ENCODE results near the gene PLSCR2. TPM values are rescaled to one million over a fixed set of nuclear protein-coding genes. Genes with fewer than 3 reads are reported as not detected.
"Not testable (repeated sequence)": the region's sequence is repeated elsewhere in the genome, so short reads cannot be mapped to it uniquely, and the experiment has no call there.

The PLSCR2 gene
- total RNA-seq, 1 donor from 2014 or later = 0.31 TPM

DNA sequence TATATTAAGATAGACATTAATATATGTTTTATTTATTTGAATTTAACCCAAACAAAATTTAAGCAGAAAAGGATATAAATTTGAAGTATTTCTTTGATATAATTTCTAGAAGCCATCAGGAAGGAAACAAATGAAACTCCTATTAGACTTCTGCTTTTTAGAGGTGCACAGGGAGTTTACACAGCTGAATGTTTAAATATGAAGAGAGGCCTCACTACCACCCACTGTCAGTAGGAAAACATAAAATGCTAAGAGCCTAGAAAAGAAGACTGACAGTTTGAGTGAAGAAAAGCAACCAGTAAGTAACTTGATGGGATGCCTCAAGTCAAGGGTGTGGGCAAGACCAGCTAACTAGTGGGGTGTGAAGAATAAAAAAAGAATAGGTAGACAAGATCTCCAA, 19.7 kb downstream of the PLSCR2 start:
- H3K27ac Mint-ChIP-seq = no peak overlapping the region
- no peaks in the 10 kb centered on the region for H3K4me1 Mint-ChIP-seq
- H3K4me3 Mint-ChIP-seq = no peak overlapping the region
- no peaks in the 10 kb centered on the region for H3K36me3 Mint-ChIP-seq
- H3K27me3 Mint-ChIP-seq (ENCODE audit: low read depth) = no peaks in the 10 kb centered on the region
- DNase-seq (ENCODE audit: low spot score in 2 of 2, unreplicated experiment in 2 of 2) = no peak
- TF ChIP-seq, protein P1, sequence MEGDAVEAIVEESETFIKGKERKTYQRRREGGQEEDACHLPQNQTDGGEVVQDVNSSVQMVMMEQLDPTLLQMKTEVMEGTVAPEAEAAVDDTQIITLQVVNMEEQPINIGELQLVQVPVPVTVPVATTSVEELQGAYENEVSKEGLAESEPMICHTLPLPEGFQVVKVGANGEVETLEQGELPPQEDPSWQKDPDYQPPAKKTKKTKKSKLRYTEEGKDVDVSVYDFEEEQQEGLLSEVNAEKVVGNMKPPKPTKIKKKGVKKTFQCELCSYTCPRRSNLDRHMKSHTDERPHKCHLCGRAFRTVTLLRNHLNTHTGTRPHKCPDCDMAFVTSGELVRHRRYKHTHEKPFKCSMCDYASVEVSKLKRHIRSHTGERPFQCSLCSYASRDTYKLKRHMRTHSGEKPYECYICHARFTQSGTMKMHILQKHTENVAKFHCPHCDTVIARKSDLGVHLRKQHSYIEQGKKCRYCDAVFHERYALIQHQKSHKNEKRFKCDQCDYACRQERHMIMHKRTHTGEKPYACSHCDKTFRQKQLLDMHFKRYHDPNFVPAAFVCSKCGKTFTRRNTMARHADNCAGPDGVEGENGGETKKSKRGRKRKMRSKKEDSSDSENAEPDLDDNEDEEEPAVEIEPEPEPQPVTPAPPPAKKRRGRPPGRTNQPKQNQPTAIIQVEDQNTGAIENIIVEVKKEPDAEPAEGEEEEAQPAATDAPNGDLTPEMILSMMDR (IDR thresholded peaks at IDR 0.05; ENCODE audit: unreplicated experiment) = no peak
- peaks cover 12% of the 10 kb centered on the region for H3K9me3 Mint-ChIP-seq

DNA sequence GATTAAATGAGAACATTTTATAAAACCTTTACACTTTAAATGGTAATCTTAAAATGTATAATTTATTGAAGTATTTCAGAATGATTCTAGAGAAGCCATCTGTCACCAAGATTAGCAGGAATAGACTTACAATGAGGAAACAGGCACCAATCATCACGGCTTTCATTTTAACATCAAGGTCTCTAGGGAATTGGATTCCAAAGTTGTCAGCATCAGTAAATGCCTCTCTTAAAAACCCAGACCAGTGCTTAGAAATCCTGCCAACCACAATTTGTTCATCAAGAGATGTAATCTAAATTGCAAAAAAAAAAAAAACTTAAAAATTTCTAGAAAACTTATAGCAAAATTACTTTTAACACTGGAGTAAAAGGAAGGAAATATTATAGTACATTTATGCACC, 20.3 kb downstream of the PLSCR2 start:
- no peaks in the 10 kb centered on the region for H3K4me1 Mint-ChIP-seq
- TF ChIP-seq, protein P1 (IDR thresholded peaks at IDR 0.05; ENCODE audit: unreplicated experiment) = no peak
- no peak for DNase-seq (ENCODE audit: low spot score in 2 of 2, unreplicated experiment in 2 of 2)
- no peaks in the 10 kb centered on the region for H3K27me3 Mint-ChIP-seq (ENCODE audit: low read depth)
- no peak overlapping the region for H3K4me3 Mint-ChIP-seq
- no peaks in the 10 kb centered on the region for H3K36me3 Mint-ChIP-seq
- H3K27ac Mint-ChIP-seq = no peak overlapping the region
- H3K9me3 Mint-ChIP-seq = peaks cover 12% of the 10 kb centered on the region

DNA sequence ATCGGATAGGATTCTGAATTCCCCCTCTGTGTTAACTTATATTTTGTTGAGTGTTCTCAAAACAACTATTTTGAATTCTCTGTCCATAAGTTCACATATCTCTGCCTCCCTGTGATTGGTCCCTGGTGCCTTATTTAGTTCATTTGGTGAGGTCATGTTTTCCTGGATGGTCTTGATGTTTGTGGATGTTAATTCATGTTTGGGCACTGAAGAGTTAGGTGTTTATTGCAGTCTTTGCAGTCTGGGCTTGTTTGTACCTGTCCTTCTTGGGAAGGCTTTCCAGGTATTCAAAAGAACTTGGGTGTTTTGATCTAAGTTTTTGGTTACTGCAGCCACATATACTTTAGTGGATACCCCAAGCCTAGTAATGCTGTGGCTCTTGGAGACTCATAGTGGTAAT, 23.3 kb downstream of the PLSCR2 start:
- TF ChIP-seq, protein P1 (IDR thresholded peaks at IDR 0.05; ENCODE audit: unreplicated experiment) = no peak
- DNase-seq (ENCODE audit: low spot score in 2 of 2, unreplicated experiment in 2 of 2) = no peak
- peaks cover 16% of the 10 kb centered on the region for H3K9me3 Mint-ChIP-seq
- no peaks in the 10 kb centered on the region for H3K36me3 Mint-ChIP-seq
- no peak overlapping the region for H3K27ac Mint-ChIP-seq
- no peaks in the 10 kb centered on the region for H3K4me1 Mint-ChIP-seq
- no peak overlapping the region for H3K4me3 Mint-ChIP-seq
- H3K27me3 Mint-ChIP-seq (ENCODE audit: low read depth) = no peaks in the 10 kb centered on the region

- not testable (repeated sequence) for H3K27ac Mint-ChIP-seq; H3K4me3 Mint-ChIP-seq; H3K36me3 Mint-ChIP-seq; DNase-seq (ENCODE audit: low spot score in 2 of 2, unreplicated experiment in 2 of 2); H3K27me3 Mint-ChIP-seq (ENCODE audit: low read depth); H3K4me1 Mint-ChIP-seq
- H3K9me3 Mint-ChIP-seq = peaks cover 26% of the 10 kb centered on the region
These were observed 29.1 kb downstream of the PLSCR2 start for GRCh38 chr3:146440310-146440709.

DNA sequence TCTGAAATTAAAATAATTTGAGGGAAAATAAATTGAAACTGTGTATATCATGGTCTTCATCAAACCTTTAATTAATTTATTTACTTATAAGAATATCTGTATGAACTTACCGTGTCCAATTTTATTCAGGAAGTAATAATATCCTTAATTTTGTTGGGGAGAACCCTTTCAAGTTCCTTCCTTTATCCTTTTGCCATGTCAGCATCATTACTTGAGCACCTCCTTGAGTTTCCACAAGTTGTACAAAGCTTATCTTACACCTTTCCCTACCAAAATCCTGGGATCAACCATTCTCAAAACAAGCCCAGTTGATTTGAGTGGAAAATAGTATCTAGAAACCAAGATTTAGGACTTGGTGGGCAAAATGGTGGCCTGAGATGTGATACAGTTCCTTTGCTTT, 37.3 kb downstream of the PLSCR2 start:
- TF ChIP-seq, protein P1 (IDR thresholded peaks at IDR 0.05; ENCODE audit: unreplicated experiment) = no peak
- Mint-ChIP-seq H3K9me3 (peaks cover 6% of the 10 kb centered on the region), H3K4me1 (no peaks in the 10 kb centered on the region), H3K27ac (no peak overlapping the region), H3K4me3 (no peak overlapping the region), H3K36me3 (no peaks in the 10 kb centered on the region), H3K27me3 (ENCODE audit: low read depth) (no peaks in the 10 kb centered on the region)
- DNase-seq (ENCODE audit: low spot score in 2 of 2, unreplicated experiment in 2 of 2) = no peak

DNA sequence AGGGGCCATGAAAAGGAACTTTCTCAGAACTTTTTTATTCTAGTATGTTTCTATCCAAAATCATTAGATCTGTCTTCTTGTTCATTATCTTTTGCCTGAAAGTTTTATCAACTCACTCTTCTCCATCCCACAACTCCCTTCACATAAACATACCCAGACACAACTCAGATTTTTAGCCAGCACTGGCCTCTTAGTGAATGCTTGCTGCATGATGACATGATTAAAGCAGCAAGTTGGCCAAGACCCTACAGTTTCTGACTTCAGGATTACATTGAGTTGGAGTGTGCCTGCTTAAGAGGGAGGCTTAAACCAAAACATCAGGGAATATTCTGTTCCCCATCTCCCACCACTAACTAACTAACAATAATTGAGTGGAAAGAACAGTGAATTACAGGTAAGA, 38.1 kb downstream of the PLSCR2 start:
- Mint-ChIP-seq H3K36me3 (no peaks in the 10 kb centered on the region), H3K27me3 (ENCODE audit: low read depth) (no peaks in the 10 kb centered on the region)

More for the DNA sequence above, 38.1 kb downstream of the PLSCR2 start:
- Mint-ChIP-seq H3K4me3 (no peak overlapping the region), H3K27ac (no peak overlapping the region), H3K9me3 (peaks cover 6% of the 10 kb centered on the region), H3K4me1 (no peaks in the 10 kb centered on the region)
- TF ChIP-seq, protein P1 (IDR thresholded peaks at IDR 0.05; ENCODE audit: unreplicated experiment) = no peak
- no peak for DNase-seq (ENCODE audit: low spot score in 2 of 2, unreplicated experiment in 2 of 2)

Measured in mesothelial cell of epicardium (in vitro differentiated cells).